NCI-H1930 (cell line): ENCODE measurements around the gene TFDP1.

Experiments
- DNase-seq, 2 experiments: peaks; one replicate each; lab custom pipeline; 2025; lab: John Stamatoyannopoulos, UW

Gene TFDP1

GRCh38 chr13:113634279-113635047, 49.9 kb downstream of the TFDP1 start:
- no peak for DNase-seq

DNA sequence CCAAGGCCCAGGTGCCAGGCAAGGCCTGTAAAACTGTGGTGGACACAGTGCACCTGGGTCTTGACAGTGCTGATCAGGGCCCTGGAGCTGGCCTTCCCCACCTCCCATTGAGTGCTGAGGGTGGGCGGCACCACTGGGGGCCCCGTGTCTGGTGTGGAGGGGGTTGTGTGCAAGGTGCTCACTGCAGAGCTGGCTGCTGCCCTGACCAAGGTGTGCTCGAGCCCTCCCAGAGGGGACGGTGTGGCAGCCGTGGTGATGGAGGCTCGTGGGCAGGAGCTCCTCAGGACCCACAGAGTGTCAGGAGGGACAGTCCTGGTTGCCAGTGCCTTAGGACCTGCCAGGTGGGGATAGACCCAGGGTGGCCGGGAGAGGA, 50.5 kb downstream of the TFDP1 start:
- DNase-seq: no peak

GRCh38 chr13:113635709-113636108, 51.2 kb downstream of the TFDP1 start:
- no peak for DNase-seq

GRCh38 chr13:113636266-113636963, 51.9 kb downstream of the TFDP1 start:
- no peak for DNase-seq

DNA sequence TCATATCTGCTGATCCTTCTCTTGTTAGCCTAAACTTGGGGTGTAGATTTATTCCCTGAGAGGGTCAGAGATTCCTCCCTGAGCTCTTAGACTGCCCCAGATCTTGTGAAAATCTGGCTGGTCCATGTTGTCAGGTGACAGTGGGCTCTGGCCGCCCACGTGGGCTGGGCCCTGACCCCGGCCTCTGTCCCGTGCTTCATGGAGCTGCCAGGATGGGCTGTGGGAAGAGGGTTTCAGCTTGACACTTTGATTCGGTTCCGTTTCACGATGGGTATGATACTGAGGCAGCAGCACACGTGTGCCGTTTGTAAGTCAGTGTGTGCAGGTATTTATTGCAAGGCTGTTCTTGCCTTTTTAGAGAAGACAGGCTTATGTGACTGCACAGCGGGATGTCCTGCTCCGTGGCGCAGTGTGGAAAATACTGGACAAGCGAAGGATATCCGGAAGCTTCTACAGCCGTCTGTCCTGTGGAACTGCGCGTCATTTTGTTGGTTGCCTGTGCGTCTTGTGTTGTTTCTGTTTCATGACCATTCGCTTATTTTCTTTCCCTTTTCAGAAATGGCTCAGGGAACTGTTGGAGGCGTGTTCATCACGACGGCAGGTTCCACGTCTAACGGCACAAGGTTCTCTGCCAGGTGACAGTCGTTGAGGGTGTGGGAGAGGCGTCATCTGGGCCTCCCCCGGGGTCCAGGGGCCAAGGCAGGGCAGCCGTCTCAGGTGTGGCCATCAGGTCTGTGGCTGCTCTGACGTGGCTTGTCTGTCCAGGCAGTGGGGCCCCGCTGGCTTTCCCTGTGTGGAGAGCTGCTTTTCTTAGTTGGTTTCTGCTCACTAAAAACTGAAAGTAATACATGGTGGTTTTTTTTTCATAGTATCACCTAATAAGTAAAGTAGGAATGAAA, 53.0 kb downstream of the TFDP1 start:
- DNase-seq: no peak

- no peak for DNase-seq
These were observed 53.7 kb downstream of the TFDP1 start for GRCh38 chr13:113638173-113638746.

- no peak for DNase-seq
These were observed 54.3 kb downstream of the TFDP1 start for GRCh38 chr13:113638806-113639205.

- no peak for DNase-seq
These were observed 55.2 kb downstream of the TFDP1 start for GRCh38 chr13:113639616-113640262.

DNA sequence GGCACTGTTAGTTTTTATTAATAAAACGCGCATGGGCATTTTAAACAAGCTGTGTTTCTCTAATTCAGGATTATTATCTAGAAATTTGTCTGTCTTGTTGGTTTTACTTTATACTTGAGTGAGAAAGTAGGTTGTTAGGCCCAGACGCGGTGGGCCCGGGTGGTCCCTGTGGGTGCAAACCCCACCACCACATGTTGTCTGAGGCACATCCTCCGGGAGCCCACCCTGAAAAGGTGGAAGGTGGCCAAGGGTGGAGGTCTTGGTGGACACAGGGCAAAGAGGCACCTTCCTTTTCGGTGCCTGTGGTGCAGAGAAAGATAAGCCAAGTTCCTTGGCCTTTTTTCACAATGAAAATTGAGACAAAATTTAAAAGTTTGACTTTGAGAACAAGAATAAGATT, 56.9 kb downstream of the TFDP1 start:
- no peak for DNase-seq

DNA sequence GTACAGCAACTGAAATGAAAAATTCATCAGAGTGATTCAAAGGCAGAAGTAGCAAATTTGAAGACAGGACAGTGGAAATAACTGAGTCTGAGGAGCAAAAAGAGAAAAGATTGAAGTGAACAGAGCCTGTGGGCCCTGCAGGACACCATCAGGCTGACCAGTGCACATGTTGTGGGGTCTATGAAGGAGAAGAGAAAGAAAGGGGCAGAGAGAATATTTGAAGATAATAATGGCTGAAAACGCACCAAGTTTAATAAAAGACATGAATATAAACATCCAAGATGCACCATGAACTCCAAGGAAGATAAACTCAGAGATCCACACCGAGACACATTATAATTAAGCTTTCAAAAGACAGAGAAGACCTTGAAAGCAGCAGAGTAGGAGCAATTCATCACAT, 58.0 kb downstream of the TFDP1 start:
- no peak for DNase-seq

GRCh38 chr13:113643593-113643992, 59.0 kb downstream of the TFDP1 start:
- no peak for DNase-seq

DNA sequence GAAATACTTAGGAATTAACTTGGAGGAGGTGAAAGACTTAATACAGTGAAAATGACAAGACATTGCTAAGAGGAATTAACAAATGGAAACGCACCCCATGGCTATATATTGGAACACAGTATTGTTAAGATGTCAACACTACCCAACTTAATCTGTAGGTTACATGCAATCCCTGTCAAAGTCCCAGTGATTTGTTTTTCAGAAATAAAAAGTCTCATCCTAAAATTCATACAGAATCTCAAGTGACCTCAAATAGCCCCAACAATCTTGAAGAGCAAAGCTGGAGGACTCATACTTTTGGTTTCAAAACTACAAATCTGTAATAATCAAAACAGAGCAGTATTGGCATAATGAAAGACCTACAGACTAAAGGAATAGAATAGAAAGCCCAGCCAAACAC, 60.2 kb downstream of the TFDP1 start:
- DNase-seq: no peak

- no peak for DNase-seq
These were observed 60.8 kb downstream of the TFDP1 start for GRCh38 chr13:113645329-113645728.

DNA sequence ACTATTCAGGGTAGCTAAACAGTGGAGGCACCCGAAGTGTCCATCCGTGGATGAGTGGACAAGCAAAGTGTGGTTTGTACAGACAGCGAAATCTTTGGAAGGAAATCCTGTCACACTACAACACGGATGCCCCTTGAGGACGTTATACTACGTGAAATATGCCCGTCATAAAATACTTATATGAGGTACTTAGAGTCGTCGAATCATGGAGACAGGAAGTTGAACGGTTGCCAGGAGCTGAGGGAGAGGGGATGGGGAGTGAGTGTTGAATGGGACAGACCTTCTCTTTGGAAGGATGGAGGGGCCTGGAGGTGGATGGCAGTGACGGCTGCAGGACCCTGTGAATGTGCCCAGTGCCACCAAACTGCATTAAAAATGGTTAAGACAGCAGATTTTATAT, 61.8 kb downstream of the TFDP1 start:
- no peak for DNase-seq

DNA sequence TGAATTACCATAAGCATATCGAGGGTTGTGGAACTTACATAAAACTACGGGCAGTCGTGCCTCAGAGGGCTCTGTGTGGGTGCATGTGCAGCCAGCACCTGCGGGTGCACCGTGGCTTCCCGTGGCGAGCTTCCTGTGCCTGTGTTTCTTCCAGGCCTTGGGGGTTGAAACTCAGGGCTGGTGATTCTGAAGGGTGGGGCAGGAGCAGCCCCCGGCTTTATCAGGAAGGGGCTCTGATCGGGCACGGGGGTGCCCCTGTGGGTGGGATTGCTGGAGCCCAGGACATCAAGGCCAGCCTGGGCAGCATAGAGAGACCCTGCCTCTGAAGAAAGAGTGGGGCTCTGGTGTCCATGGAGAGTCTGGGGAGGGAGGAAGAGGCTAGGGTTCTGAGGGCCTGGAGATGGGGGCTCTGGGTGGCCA, 62.4 kb downstream of the TFDP1 start:
- DNase-seq: no peak

- DNase-seq: no peak
These were observed 63.0 kb downstream of the TFDP1 start for GRCh38 chr13:113647351-113648215.

GRCh38 chr13:113648216-113648610, 63.7 kb downstream of the TFDP1 start:
- DNase-seq: no peak

GRCh38 chr13:113649212-113649611, 64.7 kb downstream of the TFDP1 start:
- no peak for DNase-seq

- DNase-seq: no peak
These were observed 65.7 kb downstream of the TFDP1 start for GRCh38 chr13:113650275-113650674.

DNA sequence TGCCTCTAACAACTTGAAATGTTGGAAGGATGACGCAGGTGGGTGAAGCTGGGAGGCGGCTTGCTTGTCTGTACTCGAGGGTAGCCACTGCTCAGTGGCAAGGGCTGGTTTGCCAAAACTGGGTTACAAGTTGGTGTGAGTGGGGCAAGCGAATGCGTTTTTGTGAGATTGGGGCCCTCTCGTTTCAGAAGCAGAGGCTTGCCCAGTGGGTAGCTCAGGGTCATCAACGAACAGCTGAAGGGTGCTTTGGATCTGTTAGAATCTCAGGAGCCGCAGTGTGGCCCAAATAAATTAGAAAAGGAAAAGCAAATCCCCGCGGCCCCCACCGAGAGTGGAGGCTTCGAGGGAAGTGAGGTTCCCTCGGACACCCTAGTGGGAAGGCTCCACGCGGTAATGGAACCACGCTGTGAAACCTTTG, 66.2 kb downstream of the TFDP1 start:
- no peak for DNase-seq
